ENCODE data around the gene CFAP45.

GRCh38 chr1:159897962-159898361, 2.0 kb downstream of the CFAP45 start:
- no peak for TF ChIP-seq CTCF (IDR thresholded peaks at IDR 0.05)
- TF ChIP-seq POLR2A (IDR thresholded peaks at IDR 0.05), result no peak
